Nephron progenitor cell (in vitro differentiated cells): ENCODE results near the gene PCDH12.
A peak's percentile ranks its signal among the peaks of the same experiment; 100 is the strongest.

Experiments
- DNase-seq: peaks from one replicate; pipeline ENCODE4 v3.0.0; 2021
- H3K27ac Mint-ChIP-seq: 2 replicates; pipeline ENCODE4 v1.8.0; 2021; ENCODE audit warnings: mild to moderate bottlenecking, moderate library complexity, mixed read lengths
- H3K27me3 Mint-ChIP-seq: 2 replicates; pipeline ENCODE4 v1.8.0; 2021; ENCODE audit warnings: mild to moderate bottlenecking, low read depth, mixed read lengths; ENCODE audit not compliant: poor library complexity
- H3K36me3 Mint-ChIP-seq: 2 replicates; pipeline ENCODE4 v1.8.0; 2021; ENCODE audit warnings: low read depth, mixed read lengths
- H3K4me1 Mint-ChIP-seq: 2 replicates; pipeline ENCODE4 v1.8.0; 2021; ENCODE audit warnings: mixed read lengths
- H3K4me3 Mint-ChIP-seq: 2 replicates; pipeline ENCODE4 v1.8.0; 2021; ENCODE audit warnings: mild to moderate bottlenecking, moderate library complexity, mixed read lengths
- H3K9me3 Mint-ChIP-seq: 2 replicates; pipeline ENCODE4 v1.8.0; 2021; ENCODE audit warnings: mild to moderate bottlenecking, moderate library complexity, mixed read lengths
- TF ChIP-seq, protein P1 (sequence below): fragments of 200-600 bp; sonication (generic); IDR thresholded peaks from 2 replicates; pipeline ENCODE4 v1.5.0; 2021; ENCODE audit warnings: antibody characterized with exemption

PCDH12 gene

DNA sequence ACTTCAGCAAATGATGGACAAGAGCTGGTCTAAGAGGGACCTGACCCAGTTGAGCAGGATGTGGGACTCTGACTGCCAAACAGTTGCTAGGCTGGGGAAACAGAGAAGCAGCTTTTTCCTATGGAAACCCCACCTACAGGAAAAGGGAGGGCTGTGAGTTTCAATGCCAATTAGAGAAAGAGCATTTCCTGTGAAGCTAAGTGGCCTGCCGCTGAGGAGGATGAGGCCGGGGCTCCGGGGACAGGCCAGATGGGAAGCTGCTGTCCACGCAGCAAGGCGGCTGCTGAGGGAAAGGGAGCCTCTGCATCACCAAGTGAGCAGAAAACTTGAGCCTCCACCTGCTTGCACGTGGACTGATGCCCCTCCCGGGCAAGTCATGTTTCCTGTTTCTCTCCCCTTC is at the start of gene PCDH12:
TSS of gene PCDH12 (minus strand) at position 90 of the 400 bp plus-strand sequence. CDS start 351 bp downstream, outside the sequence.
- DNase-seq: peak; percentile 21
- H3K27ac Mint-ChIP-seq: no peak within 1 kb of the TSS

DNA sequence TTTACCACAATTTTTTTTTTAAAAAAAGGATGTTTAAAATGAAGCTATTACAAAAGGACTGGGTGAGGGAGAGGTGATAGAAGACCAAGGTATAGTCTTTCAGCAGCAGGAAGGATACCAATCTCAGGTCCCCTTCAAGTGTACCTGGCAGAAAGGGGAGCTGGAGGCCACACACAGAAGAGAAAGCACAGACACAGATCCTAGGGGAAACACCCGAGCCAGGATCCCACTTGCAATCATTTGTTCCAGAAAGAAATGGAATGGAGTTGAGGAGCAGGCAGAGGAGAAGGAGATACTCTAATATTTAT is 49.2 kb upstream of the PCDH12 start:
- no peak for DNase-seq
- peaks cover 6% of the 10 kb centered on the region for H3K4me1 Mint-ChIP-seq
- TF ChIP-seq, protein P1, sequence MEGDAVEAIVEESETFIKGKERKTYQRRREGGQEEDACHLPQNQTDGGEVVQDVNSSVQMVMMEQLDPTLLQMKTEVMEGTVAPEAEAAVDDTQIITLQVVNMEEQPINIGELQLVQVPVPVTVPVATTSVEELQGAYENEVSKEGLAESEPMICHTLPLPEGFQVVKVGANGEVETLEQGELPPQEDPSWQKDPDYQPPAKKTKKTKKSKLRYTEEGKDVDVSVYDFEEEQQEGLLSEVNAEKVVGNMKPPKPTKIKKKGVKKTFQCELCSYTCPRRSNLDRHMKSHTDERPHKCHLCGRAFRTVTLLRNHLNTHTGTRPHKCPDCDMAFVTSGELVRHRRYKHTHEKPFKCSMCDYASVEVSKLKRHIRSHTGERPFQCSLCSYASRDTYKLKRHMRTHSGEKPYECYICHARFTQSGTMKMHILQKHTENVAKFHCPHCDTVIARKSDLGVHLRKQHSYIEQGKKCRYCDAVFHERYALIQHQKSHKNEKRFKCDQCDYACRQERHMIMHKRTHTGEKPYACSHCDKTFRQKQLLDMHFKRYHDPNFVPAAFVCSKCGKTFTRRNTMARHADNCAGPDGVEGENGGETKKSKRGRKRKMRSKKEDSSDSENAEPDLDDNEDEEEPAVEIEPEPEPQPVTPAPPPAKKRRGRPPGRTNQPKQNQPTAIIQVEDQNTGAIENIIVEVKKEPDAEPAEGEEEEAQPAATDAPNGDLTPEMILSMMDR: no peak
- no peak overlapping the region for H3K27ac Mint-ChIP-seq
- peaks cover 50% of the 10 kb centered on the region for H3K36me3 Mint-ChIP-seq
- H3K4me3 Mint-ChIP-seq: no peak overlapping the region
- H3K9me3 Mint-ChIP-seq: no peaks in the 10 kb centered on the region
- H3K27me3 Mint-ChIP-seq: no peaks in the 10 kb centered on the region

More for the DNA sequence above, at the start of gene PCDH12:
- H3K4me1 Mint-ChIP-seq: peaks cover 49% of the 10 kb centered on the region
- peak within 1 kb of the TSS; percentile 6 for H3K4me3 Mint-ChIP-seq
- no peaks in the 10 kb centered on the region for H3K9me3 Mint-ChIP-seq
- no peaks in the 10 kb centered on the region for H3K36me3 Mint-ChIP-seq
- H3K27me3 Mint-ChIP-seq: peaks cover 2% of the 10 kb centered on the region
- TF ChIP-seq, protein P1: no peak

DNA sequence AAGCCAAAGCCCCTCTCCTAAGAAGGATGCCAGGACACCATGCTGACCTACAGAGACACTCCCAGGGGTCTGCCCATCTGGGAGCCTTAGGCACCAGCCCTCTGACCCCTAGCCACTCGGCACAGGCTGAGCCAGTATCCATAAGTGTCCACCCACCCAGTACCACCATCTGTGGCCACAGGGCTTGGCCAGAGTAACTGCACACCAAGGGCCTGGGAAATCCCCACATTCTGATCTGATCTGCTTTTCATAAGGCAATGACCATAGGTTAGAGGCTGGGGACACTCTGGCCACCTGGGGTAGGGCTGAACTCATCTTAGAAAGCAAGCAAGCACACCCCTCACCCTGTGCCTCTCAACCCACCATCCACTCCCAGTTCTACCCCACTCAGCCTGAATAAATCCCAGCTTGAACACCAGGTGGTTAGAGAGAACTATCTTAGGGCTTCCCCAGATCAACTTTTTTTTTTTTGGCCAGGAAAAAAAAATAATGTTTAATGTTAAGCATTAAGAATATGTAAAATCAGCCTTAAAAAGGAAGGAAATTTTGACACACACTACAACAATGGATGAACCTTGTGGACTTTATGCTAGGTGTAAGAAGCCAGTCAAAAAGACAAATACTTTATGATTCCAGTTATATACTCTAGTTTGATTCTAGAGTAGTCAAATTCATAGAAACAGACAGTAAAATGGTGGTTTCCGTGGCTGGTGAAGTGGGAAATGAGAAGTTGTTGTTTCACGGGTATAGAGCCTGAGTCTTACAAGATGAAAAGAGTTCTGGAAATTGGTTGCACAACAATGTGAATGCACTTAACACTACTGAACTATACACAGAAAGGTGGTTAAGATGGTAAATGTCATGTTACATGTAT is 48.6 kb upstream of the PCDH12 start:
- TF ChIP-seq, protein P1: no peak
- Mint-ChIP-seq H3K4me3 (no peak overlapping the region), H3K4me1 (peaks cover under 1% of the 10 kb centered on the region), H3K36me3 (peaks cover 56% of the 10 kb centered on the region), H3K27me3 (no peaks in the 10 kb centered on the region), H3K27ac (no peak overlapping the region), H3K9me3 (no peaks in the 10 kb centered on the region)
- no peak for DNase-seq

DNA sequence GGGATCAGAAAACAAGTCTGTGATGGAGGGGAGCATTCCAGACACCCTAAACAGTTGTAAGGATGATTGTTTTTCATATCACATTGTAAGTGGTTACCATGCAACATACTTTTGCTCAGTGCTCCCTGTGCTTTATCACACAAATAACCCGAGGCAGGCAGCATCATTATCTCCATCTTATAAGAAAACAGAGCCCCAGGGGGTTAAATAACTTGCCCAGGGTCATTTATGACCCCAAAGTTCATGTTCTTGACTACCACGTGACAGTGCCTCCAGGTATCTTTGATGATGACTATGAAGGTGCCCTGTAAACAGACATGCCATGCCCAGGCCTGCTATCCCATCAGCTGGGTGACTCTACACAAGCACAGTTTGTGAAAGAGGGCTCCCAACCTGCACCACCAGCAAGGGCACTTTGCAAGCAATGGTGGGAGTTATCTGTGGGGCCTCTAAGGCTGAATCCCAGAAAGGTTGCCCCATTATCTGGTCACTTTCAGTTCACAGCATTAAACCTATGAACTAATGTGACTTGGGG is 45.3 kb upstream of the PCDH12 start:
- no peaks in the 10 kb centered on the region for H3K27me3 Mint-ChIP-seq
- DNase-seq: no peak
- H3K9me3 Mint-ChIP-seq: peaks cover 12% of the 10 kb centered on the region
- TF ChIP-seq, protein P1: no peak
- H3K4me3 Mint-ChIP-seq: no peak overlapping the region
- no peaks in the 10 kb centered on the region for H3K4me1 Mint-ChIP-seq
- peak overlapping the region; percentile 59 for H3K27ac Mint-ChIP-seq
- H3K36me3 Mint-ChIP-seq: peaks cover 61% of the 10 kb centered on the region

DNA sequence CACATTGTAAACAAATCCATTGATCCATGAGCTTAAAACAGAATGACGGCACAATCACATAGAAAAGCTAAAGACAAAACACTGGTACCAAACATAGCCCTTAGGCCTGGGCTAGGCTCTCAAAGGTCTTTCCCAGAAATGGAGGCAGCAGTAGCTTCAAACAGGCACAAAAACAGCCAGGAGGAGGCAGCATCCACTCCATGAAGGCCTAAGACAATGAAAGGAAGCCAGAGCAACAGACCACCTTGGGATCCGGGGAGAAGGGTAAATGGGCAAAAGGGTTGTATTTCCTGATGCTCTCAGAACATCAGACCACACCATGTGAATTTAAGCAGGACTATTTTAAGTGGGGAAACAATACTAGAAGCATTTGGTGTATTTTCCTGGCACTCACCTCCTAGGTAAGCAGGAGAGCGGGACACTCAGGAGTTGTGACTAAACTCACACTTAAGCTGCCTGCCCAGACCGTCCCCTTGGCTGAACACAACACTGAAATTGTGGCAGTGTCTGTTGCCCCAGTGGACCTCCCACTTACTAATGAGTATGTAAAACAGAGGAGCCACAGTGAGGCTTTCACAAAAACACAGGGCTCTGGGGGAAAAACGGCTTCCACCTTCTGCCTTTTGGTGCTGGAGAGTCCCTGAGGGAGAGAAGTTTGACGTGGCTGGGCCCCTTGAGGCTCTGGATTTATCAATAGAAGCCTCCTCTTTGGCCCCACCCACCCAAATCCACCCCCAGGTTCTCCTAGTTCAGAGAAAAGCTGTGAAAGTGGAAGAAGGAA is 42.9 kb upstream of the PCDH12 start:
- Mint-ChIP-seq H3K9me3 (peaks cover 12% of the 10 kb centered on the region), H3K27ac (peak overlapping the region; percentile 80), H3K27me3 (no peaks in the 10 kb centered on the region), H3K36me3 (peaks cover 61% of the 10 kb centered on the region), H3K4me3 (no peak overlapping the region), H3K4me1 (peaks cover 1% of the 10 kb centered on the region)
- DNase-seq: no peak
- TF ChIP-seq, protein P1: peak; percentile 28
